GM18508 (cell line): ENCODE data around the gene TTYH3.

Source experiments
- ATAC-seq: cut with Tn5 transposase; IDR thresholded peaks from one replicate; pipeline ENCODE4 v1.9.1; 2021; ENCODE audit warnings: moderate number of reproducible peaks; ENCODE audit not compliant: insufficient read depth, unreplicated experiment

The TTYH3 gene

DNA sequence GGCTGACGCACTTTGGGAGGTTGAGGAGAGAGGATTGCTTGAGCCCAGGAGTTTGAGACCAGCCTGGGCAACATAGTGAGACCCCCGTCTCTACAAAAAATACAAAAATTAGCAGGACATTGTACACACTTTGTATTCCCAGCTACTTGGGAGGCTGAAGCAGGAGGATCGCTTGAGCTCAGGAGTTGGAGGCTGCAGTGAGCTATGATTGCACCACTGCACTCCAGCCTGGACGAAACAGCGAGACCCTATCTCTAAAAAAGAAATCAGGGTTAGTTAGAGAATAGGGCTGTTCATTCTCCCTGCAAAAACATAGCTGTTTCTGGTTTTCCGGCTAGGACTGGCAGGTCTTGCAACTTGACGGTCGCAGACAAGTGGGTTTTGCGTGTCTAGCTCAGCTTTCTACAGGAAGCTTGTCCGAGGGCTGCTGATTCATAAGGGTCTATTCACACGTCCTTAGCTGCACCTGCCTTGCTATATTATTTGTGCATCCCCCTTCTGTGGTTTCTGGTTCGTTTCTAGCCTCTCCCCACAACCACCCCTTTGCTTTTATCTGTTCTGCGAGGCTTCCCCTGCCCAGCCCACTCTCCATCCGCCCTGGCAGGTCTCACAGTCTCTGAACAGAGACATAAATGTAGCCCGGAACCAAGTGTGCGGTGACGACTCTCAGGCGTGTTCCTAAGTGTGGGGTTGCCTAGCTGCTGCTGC, 66.9 kb downstream of the TTYH3 start:
- peak; percentile 91 for ATAC-seq

DNA sequence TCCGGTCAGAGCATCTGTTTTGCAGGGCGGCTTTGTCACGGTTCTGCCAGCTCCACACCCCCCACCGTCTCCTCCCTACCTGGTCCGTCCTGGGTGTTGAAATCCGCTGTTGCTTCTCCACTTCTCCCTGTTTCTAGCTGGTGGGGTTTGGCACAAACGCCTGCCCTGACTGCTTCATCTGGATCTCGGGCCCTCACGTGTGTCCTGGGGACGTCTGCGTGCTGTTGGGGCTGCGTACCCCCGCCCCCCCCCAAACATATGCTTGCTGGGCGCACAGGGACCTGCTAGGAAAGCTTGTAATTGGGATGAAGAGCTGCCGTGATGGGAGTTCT, 67.5 kb downstream of the TTYH3 start:
- ATAC-seq = no peak

DNA sequence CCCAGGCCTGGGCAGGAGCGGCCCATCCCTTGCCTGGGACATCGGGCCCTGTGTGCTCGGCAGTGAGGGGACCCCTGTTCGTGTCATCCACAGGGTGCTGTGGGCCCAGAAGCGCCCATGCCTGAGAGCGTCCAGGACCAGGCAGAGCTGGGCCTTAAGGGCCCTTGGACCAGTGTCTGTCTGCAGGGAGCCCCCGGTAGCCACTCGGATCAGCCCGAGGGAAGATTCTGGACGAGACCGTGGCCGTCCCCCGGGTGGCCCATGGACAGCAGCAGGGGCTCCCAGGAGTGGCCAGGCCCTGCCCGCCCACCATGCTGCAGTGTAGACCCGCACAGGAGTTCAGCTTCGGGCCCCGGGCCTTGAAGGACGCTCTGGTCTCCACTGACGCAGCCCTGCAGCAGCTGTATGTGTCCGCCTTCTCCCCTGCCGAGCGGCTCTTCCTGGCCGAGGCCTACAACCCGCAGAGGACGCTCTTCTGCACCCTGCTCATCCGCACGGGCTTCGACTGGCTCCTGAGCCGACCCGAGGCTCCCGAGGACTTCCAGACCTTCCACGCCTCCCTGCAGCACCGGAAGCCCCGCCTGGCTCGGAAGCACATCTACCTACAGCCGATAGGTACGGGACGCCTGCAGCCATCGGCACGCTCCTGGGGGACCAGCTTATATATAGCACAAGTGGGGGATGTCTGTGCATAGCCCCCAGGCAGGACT, 68.5 kb downstream of the TTYH3 start:
- ATAC-seq = no peak

DNA sequence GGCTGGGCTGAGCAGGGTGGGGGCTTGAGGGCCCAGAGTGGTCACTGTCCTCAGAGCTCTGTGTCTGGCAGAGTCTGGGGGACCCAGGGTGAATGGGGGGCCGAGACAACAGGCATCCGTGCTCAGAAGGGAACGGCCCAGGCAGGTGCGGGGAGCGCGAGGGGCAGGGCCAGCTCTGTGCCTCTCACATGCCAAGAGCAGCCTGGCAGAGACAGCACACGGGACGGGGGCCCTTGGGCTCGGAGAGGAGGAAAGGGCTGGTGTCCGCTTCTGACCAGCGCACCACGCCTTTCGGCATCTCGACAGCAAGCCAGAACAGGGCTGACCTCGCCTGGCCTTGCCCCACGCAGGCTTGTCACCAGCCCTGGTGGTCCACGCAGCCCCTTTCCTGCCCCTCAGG, 69.6 kb downstream of the TTYH3 start:
- ATAC-seq = no peak

DNA sequence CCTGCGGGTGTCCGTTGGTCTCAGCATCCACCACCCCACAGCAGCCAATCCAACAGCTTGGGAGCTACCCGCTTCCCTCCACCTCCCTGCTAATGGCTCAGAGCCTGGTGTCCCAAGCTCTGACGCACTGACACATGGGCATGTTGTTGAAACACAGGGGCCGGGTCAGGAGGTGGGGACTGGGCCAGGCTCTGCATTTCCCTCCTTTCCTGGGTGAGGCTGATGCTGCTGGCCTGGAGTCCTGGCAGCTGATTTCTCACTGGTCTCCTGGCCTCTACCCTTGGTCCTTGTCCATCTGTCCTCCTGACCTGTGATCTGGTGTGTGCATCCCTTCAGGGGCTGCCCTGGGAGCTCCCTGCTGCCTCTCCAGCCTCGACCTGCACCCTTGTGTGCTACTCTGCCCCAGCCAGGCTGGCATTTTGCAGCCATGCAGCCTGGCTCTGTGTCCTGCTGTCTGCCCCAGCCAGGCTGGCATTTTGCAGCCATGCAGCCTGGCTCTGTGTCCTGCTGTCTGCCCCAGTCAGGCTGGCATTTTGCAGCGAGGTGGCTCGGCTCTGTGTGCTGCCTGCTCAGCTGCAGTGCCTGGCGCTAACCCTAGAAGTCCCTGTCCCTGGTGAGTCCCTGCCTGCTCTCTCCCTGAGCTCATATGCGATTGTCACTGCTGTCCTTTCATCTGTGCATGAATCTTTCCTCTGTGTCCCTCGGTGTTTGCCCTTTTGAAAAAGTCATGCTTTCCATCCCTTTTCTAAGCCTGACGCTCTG, 70.2 kb downstream of the TTYH3 start:
- ATAC-seq = no peak

DNA sequence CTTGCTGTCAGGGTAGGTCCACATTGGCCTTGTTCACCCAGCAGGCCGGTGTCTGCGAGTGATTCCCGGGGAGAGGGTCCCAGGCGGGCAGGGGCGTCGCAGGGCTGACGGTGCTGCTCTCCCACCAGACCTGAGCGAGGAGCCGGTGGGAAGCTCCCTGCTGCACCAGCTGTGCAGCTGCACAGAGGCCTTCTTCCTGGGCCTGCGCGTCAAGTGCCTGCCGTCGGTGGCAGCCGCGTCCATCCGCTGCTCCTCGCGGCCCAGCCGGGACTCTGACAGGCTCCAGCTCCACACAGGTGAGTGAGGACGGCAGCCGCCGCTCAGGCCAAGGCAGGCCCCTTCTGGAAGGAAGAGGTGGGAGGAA, 70.8 kb downstream of the TTYH3 start:
- no peak for ATAC-seq

DNA sequence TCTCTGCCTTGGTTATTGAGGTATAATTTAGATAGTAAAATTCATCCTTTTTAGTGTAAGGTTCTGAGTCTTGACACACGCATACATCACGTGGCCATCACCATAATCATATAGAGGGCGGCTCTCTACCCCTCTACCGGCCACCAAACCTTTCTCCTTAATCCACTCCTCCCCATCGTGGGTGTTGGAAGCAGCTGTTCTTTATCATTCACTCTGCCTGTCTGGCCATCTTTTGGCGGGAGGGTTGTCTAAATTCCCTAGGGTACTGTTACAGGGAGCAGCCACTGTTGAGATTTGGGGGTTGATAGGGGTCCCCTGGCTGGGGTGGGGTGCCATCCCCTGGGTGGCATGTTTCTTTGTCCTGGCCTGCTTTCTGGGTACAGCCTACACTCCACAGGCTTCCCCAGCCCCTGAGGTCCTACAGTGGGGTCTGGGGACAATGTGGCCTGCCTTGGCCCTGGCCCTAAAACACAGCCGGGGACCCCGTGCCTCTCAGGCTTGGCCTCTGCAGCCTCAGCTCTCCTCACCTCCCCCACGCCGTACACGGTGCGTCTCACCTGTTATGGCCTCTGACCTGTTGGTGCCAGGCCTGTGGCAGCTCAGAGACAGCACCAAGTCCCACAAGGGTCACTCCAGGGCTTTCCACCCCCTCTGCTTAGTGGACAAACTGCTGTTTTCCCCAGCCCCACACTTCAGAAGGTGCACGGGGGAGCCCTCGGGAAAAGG, 73.7 kb downstream of the TTYH3 start:
- ATAC-seq = no peak

DNA sequence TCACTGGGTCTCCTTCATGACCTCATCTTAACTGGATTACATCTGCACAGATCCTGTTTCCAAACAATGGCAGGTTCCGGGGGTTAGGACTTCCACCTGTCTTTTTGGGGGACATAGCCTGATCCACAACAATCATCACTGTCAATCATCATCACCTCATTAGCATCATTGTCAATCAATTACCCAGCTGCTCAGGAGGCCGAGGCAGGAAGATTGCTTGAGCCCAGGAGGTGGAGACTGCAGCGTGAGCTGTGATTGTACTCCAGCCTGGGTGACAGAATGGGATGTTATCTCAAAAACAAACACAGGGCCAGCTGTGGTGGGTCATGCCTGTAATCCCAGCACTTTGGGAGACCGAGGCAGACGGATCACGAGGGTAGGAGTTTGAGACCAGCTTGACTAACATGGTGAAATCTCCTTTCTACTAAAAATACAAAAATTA, 74.9 kb downstream of the TTYH3 start:
- no peak for ATAC-seq

DNA sequence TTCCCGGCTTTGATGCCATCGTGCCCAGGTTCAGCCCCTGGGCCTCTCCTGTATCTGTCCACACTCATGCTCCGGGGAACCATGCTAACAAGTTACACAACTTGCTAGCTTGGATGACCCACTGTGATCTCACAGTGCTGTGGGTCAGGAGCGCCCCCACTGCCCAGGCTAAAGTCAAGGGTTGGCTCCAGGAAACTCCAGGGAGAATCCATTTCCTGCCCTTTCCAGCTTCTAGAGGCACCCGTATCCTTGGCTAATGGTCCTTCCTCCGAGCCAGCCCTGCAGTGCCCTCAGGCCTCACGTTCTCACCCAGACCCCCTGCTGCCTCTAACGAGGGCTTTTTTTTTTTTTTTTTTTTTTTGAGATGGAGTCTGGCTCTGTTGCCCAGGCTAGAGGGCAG, 75.7 kb downstream of the TTYH3 start:
- no peak for ATAC-seq

DNA sequence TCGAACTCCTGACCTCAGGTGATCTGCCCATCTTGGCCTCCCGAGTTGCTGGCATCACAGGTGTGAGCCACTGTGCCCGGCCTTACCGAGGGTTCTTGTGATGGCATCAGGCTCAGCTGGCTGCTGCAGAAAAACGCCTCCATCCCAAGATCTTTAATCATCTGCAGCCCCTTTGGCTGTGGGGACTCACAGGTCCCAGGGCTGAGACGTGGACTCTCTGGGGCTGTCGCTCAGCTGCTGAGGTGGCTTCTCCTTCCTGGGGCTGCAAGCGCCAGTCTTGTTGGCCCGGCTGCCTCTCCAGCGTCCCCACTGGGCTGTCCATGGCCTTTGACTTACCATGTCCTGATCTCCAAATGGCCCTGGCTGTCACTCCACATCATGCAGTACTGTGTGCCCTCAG, 76.3 kb downstream of the TTYH3 start:
- no peak for ATAC-seq

DNA sequence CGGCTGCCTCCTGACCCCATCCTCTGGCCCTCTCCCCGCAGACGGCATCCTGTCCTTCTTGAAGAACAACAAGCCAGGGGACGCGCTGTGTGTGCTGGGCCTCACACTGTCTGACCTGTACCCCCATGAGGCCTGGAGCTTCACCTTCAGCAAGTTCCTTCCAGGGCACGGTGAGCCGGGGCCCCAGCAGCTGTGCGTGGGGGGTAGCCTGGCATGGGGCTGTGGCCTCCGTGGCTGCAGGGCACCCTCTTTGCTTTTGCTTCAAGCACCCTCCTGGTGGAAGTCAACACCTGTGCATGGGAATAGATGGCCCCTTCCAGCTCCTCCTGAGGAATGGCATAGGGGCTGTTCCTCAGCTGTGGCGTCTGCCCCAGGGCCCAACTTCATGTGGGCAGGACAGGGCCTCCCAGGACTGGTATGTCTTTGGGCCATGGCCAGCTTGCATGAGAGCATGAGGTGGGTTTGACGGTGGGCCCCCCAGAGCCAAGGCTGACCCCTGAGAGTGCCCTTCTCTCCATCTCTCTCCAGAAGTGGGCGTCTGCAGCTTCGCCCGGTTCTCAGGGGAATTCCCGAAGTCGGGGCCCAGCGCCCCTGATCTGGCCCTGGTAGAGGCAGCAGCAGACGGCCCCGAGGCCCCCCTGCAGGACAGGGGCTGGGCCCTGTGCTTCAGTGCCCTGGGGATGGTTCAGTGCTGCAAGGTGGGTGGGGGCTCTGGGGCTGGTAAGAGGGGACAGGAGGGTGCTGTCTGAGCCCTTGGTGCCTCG, 76.9 kb downstream of the TTYH3 start:
- ATAC-seq = no peak

DNA sequence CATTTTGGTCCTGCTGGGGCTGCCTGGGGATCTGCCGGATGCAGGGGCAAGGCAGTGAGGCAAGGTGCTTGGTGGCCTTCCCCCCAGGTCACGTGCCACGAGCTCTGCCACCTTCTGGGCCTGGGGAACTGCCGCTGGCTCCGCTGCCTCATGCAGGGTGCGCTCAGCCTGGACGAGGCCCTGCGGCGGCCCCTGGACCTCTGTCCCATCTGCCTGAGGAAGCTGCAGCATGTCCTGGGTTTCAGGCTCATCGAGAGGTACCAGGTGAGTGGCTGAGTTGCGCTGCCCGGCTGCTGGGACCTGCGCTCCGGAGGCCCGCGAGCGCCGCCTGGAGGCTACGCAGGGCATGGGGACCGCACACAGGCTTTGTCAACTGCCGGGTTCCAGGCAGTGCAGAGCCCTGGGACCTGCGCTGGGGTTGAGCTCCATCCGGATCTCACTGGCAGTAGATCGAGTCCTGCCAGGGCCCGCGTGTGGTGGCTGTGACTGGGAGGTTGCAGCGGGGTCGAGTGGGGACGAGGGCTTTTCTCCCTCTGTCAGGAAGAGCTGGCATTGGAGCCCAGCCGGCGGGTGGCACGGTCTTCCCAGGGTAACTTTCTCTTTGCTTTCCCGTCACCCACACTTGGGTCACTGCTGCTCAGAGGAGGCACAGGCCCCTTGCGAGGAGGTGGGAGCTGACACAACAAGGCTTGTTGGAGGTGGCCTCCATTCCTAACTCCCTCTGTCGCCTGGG, 77.9 kb downstream of the TTYH3 start:
- ATAC-seq = no peak

DNA sequence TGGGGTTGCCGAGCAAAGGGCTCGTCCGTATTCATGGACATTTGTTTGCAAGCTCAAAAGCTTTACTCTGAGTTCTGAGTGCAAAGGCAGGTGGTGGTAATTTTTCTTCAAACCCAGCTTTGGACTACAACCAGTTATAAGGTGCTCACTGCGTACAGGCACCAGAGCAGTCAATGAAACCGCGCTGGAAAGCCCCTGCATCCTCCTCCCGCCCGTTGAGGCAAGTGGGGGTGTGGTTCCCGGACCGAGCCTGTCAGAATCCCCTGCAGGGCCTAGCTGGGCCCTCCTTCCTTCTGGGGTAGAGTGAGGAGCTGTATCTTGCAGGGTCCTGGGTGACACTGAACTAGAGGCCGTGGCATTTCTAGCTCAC, 78.5 kb downstream of the TTYH3 start:
- no peak for ATAC-seq

DNA sequence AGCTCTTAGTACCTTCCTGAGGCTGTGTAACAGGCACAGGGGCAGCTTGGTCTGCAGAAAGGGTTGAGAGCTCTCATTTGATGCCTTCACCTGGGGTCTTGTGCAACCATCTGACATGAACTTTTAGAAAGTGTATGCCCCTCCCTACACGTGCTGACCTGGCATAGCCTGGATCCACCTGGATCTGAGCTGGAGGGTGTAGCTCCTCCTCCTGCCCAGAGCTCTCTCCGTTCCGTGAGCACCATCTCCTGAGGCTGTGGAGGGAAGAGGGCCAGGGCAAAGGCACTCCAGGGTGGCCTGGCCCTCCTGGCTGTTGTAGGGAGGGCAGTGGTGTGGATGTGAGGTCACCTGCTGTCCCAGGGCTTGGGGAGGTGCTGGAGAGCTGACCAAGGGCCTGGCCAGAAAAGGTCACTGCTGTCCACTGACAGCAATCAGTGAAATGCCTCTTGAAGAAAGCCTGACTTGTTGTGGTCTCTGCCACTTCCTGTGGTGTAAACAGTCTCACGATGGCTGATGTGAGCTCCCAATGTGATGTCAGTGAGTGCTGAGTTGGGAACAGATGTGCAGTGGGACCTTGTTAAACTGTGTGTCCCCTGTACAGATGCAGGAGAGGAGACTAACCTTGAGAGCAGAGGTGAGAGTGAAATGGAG, 79.2 kb downstream of the TTYH3 start:
- peak; percentile 49 for ATAC-seq

DNA sequence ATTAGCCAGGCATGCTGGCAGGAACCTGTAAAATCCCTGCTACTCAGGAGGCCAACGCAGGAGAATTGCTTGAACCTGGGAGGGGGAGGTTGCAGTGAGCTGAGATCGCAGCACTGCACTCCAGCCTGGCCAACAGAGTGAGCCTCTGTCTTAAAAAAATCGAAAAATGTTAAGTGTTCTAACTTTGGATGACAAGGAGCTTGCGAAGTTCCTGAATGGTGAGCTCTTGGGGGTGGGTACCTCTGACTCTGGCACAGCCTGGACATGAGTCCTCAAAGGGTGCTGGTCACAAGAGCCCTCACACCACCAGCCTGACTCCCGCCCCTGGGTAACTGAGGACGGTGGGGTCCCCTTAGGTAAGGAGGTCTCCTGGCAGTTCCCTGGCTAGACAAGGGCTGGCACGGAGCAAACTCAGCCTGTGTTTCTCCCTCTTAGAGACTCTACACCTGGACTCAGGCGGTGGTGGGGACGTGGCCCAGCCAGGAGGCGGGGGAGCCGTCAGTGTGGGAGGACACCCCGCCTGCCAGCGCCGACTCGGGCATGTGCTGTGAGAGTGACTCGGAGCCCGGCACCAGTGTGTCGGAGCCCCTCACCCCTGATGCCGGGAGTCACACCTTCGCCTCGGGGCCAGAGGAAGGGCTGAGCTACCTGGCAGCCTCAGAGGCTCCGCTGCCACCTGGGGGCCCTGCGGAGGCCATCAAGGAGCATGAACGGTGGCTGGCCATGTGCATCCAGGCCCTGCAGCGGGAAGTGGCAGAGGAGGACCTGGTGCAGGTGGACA, 80.3 kb downstream of the TTYH3 start:
- no peak for ATAC-seq

DNA sequence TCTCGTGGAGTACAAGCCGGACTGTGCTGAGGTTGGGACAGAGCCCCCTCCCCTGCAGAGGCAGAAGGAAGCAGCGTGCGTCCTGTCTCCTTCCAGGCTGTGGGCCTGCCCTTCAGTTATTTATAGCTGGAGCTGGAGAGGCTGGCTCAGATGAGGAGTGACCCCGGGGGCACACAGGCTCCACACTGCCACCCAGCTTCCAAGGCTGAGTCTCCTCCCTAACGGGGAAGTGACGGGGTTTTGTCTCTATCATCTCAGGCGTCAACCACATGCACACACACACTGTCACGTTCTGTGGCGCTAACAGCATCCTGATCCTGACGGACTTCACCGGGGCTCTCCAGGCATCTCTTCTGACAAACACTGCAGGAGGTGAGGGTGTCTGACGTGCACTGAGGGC, 81.6 kb downstream of the TTYH3 start:
- ATAC-seq = no peak

DNA sequence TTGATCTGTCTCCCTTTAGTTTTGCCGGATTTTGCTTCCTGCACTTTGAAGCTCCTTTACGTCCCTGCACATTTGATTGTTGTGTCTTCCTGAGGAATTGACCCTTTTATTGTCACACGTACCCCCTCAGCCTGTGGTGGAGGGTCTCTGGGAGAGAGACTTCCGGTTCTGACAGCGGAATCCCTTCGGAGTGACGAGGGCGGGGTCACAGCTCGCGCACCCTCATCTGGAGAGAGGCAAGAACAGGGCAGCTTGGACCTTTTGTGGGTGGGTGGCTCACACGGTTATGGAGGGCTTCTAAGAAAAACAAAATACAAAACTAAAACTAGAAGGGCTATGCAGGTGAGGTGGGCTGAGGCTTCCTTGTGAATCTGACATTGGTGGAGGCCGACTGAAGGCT, 82.2 kb downstream of the TTYH3 start:
- no peak for ATAC-seq
